ENCODE results near the gene HDAC7.

The HDAC7 gene

GRCh38 chr12:47743311-47743860, 76.3 kb downstream of the HDAC7 start:
- no peak for DNase-seq

- DNase-seq: peak; percentile 77
Measured at GRCh38 chr12:47742253-47742825, 77.4 kb downstream of the HDAC7 start.

GRCh38 chr12:47741340-47741703, 78.4 kb downstream of the HDAC7 start:
- peak; percentile 81 for DNase-seq

- DNase-seq: no peak
Measured at GRCh38 chr12:47740606-47741339, 78.9 kb downstream of the HDAC7 start.

GRCh38 chr12:47739979-47740378, 79.7 kb downstream of the HDAC7 start:
- DNase-seq: no peak

- no peak for DNase-seq
Measured at GRCh38 chr12:47739297-47739696, 80.4 kb downstream of the HDAC7 start.

DNA sequence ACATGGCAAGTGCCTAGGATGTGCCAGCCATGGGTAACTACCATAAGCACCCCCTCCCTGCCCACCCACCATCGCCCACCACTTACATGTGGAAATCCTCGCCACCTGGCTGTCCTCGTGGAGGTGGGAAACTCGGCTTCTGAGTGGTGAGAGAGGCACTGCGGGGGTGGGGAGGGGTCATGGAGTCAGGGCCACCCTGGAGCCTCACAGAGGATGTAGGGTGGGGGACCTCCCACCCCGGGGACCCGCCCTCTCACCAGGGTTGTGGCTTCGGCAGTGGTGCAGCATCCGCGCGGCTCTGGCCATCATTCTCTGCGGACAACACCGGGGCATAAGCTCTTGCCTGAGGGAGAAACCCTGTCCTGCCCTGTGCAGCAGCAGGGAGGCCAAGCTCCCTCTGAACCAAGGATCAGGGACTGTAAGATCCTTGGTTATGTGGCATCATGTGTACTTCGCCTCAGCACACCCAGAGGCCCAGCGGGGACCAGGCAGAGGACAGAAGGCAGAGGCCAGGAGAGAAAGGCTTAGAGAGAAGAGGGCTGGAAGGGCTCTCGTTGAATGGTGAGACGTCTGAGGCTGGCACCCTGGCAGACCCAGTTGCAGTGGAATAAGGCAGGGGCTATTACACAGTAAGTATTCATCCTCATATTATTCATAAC, 81.6 kb downstream of the HDAC7 start:
- DNase-seq: no peak

- DNase-seq: no peak
Measured at GRCh38 chr12:47736877-47737676, 82.6 kb downstream of the HDAC7 start.

DNA sequence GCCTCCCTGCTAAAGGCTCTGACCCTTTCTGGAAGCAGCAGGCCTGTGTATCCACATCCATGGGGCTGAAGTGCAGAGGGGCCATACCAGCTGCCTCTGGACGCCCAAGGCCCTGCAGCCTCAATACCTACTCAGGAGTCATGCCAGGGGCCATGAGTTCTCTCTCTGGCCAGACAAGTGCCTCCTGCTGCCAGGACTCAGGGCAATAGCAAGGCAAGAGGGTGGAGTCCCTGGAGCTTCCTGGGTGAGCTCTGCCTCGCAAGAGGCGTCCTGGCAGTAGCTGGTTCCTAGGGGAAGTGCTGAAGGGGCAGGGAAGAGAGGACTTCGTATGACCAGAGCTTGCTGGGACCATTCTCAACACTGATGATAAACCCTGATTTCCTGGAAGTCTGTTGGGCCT, 83.5 kb downstream of the HDAC7 start:
- no peak for DNase-seq

- no peak for DNase-seq
Measured at GRCh38 chr12:47735649-47736048, 84.1 kb downstream of the HDAC7 start.

DNA sequence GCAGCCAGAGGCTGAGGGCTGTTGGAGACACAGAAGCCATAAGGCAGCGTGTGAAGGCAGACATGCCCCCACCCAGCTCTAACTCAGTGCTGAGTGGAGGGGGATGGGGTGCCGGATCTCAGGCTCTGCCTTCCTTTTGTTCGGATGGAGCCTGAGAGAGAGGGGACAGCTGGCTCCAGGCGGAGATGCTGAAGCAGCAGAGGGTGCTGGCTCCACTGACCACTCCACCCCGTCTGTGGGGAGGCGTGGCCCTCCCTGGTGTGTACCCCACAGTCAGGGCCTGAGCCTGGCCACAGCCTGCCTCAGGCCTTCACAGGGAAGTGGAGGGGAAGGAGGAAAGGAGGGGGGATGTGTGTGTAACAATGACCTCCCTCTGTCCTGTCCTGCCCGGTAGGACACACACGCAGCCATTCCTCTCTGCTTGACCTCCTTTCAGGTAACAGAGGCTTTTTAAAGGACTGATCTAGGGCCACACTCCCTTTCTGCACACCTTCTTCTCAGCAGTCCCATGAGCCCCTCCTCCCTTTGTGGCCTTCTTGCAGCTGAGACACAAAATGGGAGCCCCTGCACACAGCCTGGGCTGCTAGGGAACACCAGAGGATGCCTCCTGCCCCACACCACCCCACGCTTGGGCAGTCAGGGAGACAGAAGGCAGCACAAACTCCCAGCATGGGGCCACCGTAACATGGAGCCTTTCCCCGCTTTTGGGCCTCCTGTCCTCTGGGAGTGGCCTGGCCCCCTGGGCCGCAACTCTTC, 84.8 kb downstream of the HDAC7 start:
- no peak for DNase-seq

DNA sequence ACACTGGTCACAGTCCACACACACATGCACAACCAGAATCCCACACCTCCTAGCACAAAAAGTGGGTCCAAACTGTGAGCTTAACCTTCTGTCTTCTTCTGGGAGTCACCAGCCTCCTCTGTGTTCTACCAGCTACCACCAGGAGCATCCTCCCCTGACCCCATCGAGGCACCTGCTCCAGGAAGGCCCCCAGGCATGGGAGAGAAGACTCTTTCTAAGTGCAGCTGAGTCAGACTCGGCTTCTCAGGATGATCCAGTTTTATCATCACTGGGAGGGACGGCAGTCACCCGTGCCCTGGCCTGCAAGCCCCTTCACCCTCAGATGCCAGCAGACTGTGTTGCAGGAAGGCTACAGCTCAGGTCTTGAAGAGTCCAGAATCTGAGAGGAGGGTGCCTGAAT, 86.6 kb downstream of the HDAC7 start:
- no peak for DNase-seq
